CD4-positive, alpha-beta T cell treated with Interferon gamma for 1 hour (primary cell): ENCODE measurements around the gene GPR33.
A peak's percentile ranks its signal among the peaks of the same experiment; 100 is the strongest.
"Not testable (repeated sequence)": the region's sequence is repeated elsewhere in the genome, so short reads cannot be mapped to it uniquely, and the experiment has no call there.

Experiments used
- DNase-seq: peaks from one replicate; pipeline ENCODE4 v3.0.0-alpha.2; 2020

Gene GPR33

DNA sequence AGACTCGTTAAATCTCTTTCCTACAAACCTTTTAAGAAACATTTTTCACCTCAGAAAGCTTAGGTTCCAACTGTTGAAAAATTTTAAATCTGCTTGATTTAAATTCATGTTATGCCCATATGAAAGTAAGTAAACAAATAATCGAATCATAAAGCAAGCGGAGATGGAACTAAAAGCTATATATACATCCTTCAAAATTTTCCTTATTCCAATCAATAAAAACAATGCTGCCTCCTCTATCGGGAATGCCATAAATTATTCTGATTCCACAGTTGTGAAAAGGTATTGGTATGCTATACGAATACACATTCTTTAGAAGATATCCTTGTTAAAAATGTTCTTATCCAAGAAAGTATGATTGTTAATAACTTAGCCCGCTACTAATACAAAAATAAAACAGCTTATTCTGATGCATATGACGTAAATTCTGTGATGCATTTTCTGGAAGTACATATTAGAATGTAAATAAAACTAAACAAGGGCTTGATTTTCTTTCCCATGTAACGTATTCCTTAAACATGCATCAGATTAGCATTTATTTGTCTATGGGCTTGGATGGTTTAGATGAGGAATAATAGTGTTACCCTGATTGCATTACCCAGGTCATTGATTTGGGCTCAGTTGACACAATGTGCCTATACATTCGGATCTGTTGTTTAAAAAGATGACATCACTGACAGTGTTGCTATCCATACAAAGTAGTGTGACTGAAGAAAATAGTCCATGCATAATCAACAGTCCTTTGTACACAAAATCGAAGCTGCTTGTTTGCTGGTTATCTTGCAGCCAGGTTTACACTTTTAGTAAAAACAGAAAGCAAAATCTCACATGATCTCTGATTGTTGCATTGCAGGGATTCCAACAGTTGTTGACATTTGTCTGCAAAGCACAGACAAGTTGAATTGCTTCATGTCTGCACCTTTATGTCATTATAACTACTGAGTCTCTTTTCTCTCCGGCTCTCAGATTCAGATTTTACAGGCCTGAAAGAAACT lies 29.9 kb downstream of the GPR33 start:
- no peak for DNase-seq

DNA sequence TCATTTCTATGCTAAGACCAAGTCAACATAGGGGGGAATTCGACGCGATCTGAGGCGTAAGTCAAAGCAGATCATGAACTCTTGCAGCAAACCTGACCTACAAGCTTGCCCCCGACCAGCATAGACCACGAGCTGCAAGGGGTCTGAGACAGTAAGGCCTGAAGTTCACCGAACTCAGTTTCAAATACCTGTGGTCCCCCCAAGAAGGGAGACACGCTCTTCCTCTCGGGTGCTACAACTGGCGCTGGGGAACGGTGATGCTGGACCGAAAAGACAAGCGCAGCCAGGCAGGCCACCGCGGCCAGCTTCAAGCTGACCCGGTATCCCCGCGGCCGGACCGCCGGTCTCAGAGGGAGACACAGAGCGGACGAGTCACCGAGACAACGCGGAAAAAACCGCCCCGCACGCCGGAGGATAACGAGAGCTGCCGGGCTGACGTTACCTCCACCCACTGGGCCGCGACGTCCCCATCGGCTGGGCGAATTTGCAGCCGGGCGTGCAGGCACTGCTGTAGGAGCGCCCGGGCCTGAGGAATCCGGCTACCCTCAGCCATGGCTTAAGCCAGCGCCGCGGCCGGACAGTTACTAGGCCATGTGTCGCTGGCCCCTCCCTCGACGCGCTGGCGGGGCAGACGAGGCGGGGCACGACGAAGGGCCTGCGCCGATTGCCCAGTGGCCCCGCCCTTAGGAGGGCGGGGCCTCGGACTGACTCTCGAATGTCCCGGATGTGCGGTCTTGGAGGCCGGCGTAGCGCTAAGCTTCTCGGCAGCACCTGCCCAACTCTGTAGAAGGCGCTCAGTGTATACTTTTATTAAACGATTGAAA lies 30.8 kb downstream of the GPR33 start, which contains the start of gene DTD2:
Gene DTD2 (minus strand): TSS at position 666 of the 824 bp plus-strand sequence. CDS start 113 bp downstream, at position 553.
- peak; percentile 90 for DNase-seq

DNA sequence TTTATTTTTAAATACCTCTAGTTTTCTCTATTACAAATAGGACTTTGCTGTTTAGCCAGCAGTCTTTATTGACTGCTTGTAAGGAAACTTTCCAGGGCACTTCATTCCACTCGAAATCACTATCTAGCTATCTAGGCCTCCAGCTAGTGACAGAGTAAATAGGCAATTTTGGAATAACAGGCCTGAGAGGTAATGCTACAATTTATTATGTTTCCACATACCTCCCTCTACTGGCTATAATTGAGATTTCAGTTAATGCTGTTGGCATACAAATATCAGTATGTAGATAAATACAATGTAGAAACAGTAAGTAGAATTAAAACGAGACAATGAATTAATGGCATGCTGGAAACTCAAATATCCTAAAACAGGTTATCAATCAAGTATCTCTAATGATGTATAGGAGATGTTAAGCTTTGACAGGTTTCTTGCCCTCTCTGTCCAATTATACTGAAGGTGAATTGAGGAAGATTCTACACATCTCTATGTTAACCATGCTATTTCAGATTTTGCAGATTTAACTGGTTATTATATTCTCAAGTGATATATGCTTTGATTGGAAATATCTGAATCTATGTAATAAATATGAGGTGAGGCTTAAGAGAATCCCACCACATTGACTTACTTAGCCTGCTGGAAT lies 37.7 kb downstream of the GPR33 start:
- no peak for DNase-seq

DNA sequence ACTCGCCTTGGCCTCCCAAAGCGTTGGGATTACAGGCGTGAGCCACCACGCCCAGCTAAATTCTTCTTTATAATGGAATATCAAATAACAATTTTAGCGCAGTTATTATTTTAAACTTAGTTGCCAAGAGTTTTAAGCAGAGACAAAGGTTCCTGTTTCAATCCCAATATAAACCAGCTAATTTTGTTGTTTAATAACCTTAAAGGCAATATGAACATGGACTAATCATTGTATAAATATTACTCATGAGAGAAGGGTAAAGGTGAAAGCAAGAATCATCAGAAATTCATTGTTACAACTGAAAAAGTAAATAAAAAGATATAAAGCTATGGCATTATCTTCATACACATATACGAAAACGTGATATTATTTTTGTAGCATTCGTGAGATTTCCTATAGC lies 38.7 kb downstream of the GPR33 start:
- DNase-seq: no peak

DNA sequence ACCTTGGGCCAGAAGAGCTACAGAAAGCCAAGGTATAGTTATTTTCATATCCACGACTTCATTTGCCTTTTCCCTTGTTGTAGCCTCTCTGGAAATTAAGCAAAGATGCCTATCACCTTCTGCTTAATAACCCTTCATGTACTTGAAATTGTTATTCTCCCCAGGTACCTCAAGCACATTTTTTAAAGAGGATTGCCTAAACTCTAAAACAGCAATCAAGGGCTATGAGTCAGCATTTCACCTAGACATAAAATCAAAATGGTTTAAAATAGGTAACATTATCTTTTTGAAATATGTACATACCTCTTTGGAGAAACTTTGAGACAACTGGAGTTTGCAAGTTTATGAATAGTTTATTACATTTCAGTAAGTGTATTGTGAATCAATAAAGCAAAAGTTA lies 42.1 kb downstream of the GPR33 start:
- DNase-seq: no peak

DNA sequence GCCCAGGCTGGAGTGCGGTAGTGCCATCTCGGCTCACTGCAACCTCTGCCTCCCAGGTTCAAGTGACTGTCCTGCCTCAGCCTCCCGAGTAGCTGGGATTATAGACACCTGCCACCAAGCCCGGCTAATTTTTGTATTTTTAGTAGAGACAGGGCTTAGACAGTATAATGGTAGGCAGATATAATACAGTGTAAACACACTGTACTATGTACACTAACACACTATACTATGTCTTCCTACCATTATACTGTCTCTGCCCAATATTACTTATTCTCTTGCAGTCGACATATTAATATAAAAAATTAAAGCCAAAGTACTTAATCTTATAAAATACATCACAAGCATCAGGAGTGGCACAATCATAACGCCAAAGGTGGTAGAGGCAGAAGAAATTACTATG lies 45.6 kb downstream of the GPR33 start:
- DNase-seq: no peak

DNA sequence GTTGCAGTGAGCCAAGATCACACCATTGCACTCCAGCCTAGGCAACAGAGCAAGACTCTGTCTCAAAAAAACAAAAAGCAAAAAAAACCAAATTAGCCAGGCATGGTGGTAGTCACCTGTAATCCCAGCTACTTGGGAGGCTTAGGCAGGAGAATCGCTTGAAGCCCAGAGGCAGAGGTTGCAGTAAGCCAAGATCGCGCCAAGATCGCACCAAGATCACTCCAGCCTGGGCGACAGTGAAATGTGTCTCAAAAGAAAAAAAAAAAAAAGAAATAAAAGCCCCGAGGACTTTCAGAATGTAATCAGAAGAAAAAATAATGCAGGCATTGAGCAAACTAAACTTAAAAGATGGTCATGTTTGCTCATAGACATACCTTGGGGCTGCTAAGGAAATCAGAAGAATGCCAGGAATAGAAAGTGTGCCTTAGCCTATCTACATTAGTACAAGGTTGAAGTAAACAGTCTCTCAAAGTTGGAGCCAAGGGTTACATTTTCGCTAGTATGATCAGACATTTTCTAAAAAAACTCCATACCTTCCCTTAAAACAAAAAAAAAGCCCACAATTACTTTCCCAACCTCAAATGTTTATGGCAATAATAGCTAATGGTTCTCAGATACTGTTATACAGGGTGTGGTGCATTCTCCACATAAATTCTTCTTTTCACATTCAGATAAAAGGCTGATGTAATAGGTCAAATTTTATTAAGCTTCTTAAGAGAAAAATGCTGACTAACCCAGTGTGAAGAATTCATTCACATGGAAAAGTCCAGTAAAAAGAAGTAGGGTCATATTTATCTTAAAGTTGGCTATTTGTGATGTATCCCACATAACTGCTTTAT lies 46.3 kb downstream of the GPR33 start:
- DNase-seq: no peak

DNA sequence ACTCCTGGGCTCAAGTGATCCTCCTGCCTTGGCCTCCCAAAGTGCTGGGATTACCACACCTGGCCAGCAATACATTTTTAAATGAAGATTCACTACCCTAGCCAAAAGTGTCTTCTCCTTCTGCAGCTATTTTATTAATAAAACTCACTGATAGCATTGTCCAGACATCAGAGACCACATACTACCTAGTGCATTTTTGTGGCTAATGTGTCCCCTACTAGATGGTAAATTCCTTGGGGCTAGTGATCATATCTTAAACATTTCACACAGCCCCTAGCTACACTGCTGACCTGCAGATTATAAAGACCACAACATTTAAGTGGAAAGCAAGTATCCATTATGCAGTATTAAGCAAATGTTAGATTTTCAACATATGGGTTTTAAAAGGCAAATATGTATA lies 47.6 kb downstream of the GPR33 start:
- no peak for DNase-seq

DNA sequence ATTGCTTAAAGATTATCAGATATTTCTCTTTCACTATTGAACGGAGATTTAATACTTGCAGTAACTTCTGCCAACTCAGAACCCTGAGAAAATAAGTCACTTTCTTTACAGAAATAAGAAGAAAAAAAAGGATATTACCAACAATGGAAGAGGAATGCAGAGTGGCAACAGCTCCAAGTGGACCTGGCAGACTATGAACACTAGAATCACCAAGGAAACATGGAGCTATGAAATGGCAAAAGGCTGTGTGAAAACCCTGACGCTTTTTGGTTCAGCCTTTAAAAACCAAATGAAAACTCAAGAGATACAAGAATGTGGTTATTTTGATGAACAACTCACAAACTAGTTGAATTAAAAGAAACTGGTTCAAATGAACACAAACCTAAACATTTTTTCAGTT lies 48.3 kb downstream of the GPR33 start:
- no peak for DNase-seq

DNA sequence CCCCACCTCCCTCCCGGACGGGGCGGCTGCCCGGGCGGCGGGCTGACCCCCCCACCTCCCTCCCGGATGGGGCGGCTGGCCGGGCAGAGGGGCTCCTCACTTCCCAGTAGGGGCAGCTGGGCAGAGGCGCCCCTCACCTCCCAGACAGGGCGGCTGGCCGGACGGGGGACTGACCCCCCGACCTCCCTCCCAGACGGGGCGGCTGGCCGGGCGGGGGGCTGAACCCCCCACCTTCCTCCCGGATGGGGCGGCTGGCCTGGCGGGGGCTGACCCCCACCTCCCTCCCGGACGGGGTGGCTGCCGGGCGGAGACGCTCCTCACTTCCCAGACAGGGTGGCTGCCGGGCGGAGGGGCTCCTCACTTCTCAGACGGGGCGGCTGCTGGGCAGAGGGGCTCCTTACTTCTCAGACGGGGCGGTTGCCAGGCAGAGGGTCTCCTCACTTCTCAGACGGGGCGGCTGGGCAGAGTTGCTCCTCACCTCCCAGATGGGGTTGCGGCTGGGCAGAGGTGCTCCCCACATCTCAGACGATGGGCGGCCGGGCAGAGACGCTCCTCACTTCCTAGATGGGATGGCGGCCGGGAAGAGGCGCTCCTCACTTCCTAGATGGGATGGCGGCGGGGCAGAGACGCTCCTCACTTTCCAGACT lies 50.7 kb downstream of the GPR33 start:
- not testable (repeated sequence) for DNase-seq

DNA sequence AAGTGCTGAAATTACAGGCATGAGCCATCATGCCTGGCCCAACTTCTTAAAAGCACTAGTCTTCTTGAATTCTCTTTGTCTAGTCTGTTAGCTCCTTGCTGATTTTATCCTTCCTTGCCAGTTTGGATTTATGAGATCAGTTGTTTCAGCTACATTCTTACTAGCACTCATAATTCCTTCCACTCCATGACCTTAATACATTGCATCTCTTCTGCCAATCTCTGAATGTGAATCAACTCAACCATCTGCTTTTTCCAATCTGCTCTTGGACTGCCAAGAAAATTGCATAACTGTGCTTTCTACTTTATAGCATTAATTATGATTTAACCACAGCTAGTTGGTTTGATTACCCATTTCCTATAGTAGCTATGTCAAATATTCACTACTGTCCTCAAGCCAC lies 52.6 kb downstream of the GPR33 start:
- no peak for DNase-seq
